Tibial nerve (tissue), 3 donors: Measurements from ENCODE around the gene CSRP3.

ENCODE experiments used
- POLR2A ChIP-seq, 2 donors: fragments of 450-650 bp; IDR thresholded peaks; one replicate each; pipeline ENCODE4 v1.6.1; 2017; ENCODE audit warnings: antibody characterized with exemption in 2 of 2, mild to moderate bottlenecking in 2 of 2, moderate library complexity in 2 of 2
- TF ChIP-seq, protein P1 (sequence below), 5 experiments: fragments of 200-600 bp in 3 of 5; fragments of 450-650 bp in 2 of 5; sonication (generic) in 3 of 5; IDR thresholded peaks; one replicate each; pipeline ENCODE4 v1.5.1; 2016 to 2019; ENCODE audit warnings: antibody characterized with exemption in 5 of 5, mild to moderate bottlenecking in 3 of 5, moderate library complexity in 2 of 5

DNA sequence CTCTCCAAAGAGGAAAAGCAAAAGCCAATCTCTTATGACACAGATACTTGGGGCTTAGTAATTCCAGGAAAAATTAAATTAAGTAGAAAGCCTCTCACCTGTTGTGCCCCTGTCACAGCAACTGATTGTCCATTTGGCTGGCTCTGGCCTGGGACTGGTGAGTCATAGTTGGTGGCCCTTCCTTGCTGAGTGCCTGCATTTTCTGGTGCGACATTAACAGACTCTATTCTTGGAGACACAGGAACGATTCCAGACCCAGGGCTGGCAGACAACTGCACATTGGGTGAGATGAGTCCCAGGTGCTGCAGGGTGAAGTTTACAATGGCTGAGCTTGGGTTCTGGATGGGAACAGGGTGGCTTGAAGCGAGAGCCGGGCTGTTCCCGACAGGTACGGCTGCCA lies 23.3 kb upstream of the CSRP3 start:
- TF ChIP-seq, protein P1, sequence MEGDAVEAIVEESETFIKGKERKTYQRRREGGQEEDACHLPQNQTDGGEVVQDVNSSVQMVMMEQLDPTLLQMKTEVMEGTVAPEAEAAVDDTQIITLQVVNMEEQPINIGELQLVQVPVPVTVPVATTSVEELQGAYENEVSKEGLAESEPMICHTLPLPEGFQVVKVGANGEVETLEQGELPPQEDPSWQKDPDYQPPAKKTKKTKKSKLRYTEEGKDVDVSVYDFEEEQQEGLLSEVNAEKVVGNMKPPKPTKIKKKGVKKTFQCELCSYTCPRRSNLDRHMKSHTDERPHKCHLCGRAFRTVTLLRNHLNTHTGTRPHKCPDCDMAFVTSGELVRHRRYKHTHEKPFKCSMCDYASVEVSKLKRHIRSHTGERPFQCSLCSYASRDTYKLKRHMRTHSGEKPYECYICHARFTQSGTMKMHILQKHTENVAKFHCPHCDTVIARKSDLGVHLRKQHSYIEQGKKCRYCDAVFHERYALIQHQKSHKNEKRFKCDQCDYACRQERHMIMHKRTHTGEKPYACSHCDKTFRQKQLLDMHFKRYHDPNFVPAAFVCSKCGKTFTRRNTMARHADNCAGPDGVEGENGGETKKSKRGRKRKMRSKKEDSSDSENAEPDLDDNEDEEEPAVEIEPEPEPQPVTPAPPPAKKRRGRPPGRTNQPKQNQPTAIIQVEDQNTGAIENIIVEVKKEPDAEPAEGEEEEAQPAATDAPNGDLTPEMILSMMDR (IDR thresholded peaks at IDR 0.05) = no peak
- TF ChIP-seq POLR2A (IDR thresholded peaks at IDR 0.05) = no peak
